Pericardium fibroblast (primary cell): ENCODE data around the gene AFF4. TPM values are rescaled to one million over a fixed set of nuclear protein-coding genes. Genes with fewer than 3 reads are reported as not detected.

Source experiments
- total RNA-seq: library from RNA; depleted of rRNA; stranded (reverse); fragments of >200 nt; gene quantifications from 2 replicates; pipeline ENCODE4 v1.2.3, GENCODE V29; 2015

The AFF4 gene
- 32.4 and 41.3 TPM in 2 replicates for total RNA-seq

GRCh38 chr5:132963171-132964104, at the start of gene AFF4:
Gene AFF4, minus strand, starts transcription at chr5:132963634. Its CDS starts 26,445 bp downstream, at chr5:132937189.

GRCh38 chr5:132873119-132873929, 90.1 kb downstream of the AFF4 start, which contains the start of gene LEAP2:
Gene LEAP2, plus strand, starts transcription at chr5:132873668. Its CDS starts 27 bp downstream, at chr5:132873695.

GRCh38 chr5:132866342-132867045, 96.9 kb downstream of the AFF4 start, which contains the start of the genes GDF9 and UQCRQ:
Gene GDF9, minus strand, starts transcription at chr5:132866469. Its CDS starts 1,936 bp downstream, at chr5:132864533.
Gene UQCRQ, plus strand, starts transcription at chr5:132866642. Its CDS starts 240 bp downstream, at chr5:132866882.

GRCh38 chr5:132830436-132831094, 132.9 kb downstream of the AFF4 start, which contains the start of gene SHROOM1:
Gene SHROOM1, minus strand, starts transcription at chr5:132830647. Its CDS starts 4,507 bp downstream, at chr5:132826140.

Other genes with a start within 250 kb of the AFF4 start
- gene KIF3A, start 226.1 kb downstream of the AFF4 start, total RNA-seq, result 1.8 and 4.1 TPM in 2 replicates
- not detected in 2 replicates for gene CCNI2, start 216.2 kb downstream of the AFF4 start, total RNA-seq
- gene SEPTIN8, start 186.4 kb downstream of the AFF4 start, total RNA-seq, result 21.7 and 44.0 TPM in 2 replicates
- gene SOWAHA, start 150.3 kb downstream of the AFF4 start, total RNA-seq, result not detected in 2 replicates
- gene SHROOM1, start 133.0 kb downstream of the AFF4 start, total RNA-seq, result 2.6 and 5.3 TPM in 2 replicates
- gene GDF9, start 97.2 kb downstream of the AFF4 start, total RNA-seq, result under 0.01 TPM in 2 replicates
- gene UQCRQ, start 97.0 kb downstream of the AFF4 start, total RNA-seq, result 113 and 199 TPM in 2 replicates
- not detected in 2 replicates for gene LEAP2, start 90.0 kb downstream of the AFF4 start, total RNA-seq
- gene ZCCHC10, start 62.9 kb upstream of the AFF4 start, total RNA-seq, result 12.5 and 65.9 TPM in 2 replicates
- 58.6 and 63.4 TPM in 2 replicates for gene HSPA4, start 88.4 kb upstream of the AFF4 start, total RNA-seq